HUES64 (cell line): ENCODE results near the gene KRTAP2-2.
"Not testable (repeated sequence)": the region's sequence is repeated elsewhere in the genome, so short reads cannot be mapped to it uniquely, and the experiment has no call there.

ENCODE experiments used
- H3K27ac ChIP-seq: 2 replicates; pipeline ENCODE4 v1.7.0; 2013; ENCODE audit warnings: low read depth, low read length, inconsistent platforms
- H3K27me3 ChIP-seq: 2 replicates; pipeline ENCODE4 v1.6.1; 2013; ENCODE audit warnings: mild to moderate bottlenecking, low read length; ENCODE audit not compliant: insufficient read depth
- H3K36me3 ChIP-seq: 2 replicates; pipeline ENCODE4 v1.6.1; 2013; ENCODE audit warnings: mild to moderate bottlenecking, low read length; ENCODE audit not compliant: insufficient read depth
- H3K4me1 ChIP-seq: 2 replicates; pipeline ENCODE4 v1.6.1; 2013; ENCODE audit warnings: mild to moderate bottlenecking, low read length, moderate library complexity; ENCODE audit not compliant: insufficient read depth
- H3K4me3 ChIP-seq: 2 replicates; pipeline ENCODE4 v1.5.1; 2013; ENCODE audit warnings: mild to moderate bottlenecking, low read length, moderate library complexity
- H3K9ac ChIP-seq: 2 replicates; pipeline ENCODE4 v1.6.1; 2013; ENCODE audit warnings: mild to moderate bottlenecking, low read depth, low read length
- H3K9me3 ChIP-seq: 2 replicates; pipeline ENCODE4 v1.6.1; 2013; ENCODE audit warnings: low read depth, low read length; ENCODE audit not compliant: insufficient read depth
- WGBS: fragments of 150-250, 120-280 bp; methylation state at CpG from one replicate; pipeline ENCODE4 v1.1.7; 2013; ENCODE audit warnings: missing lambda C conversion rate; 5-methylcytosine and 5-hydroxymethylcytosine counted together

KRTAP2-2 gene

GRCh38 chr17:41083427-41083826, 28.4 kb upstream of the KRTAP2-2 start:
- H3K9ac ChIP-seq, result not testable (repeated sequence)

GRCh38 chr17:41082626-41083025, 27.6 kb upstream of the KRTAP2-2 start:
- H3K9ac ChIP-seq, result no peak overlapping the region
- no peaks in the 10 kb centered on the region for H3K9me3 ChIP-seq
- 90% methylated on average over 4 of the region's 4 CpGs for WGBS
- no peak overlapping the region for H3K27ac ChIP-seq
- no peaks in the 10 kb centered on the region for H3K4me1 ChIP-seq
- no peak overlapping the region for H3K4me3 ChIP-seq
- no peaks in the 10 kb centered on the region for H3K27me3 ChIP-seq
- H3K36me3 ChIP-seq, result no peaks in the 10 kb centered on the region

More at GRCh38 chr17:41083427-41083826, 28.4 kb upstream of the KRTAP2-2 start:
- not testable (repeated sequence) for H3K27me3 ChIP-seq, H3K36me3 ChIP-seq, H3K27ac ChIP-seq, H3K4me3 ChIP-seq, H3K9me3 ChIP-seq, H3K4me1 ChIP-seq
- 80% methylated on average over 2 of the region's 2 CpGs for WGBS

- no peaks in the 10 kb centered on the region for H3K4me1 ChIP-seq
- no peaks in the 10 kb centered on the region for H3K36me3 ChIP-seq
- H3K9me3 ChIP-seq, result no peaks in the 10 kb centered on the region
- no peak overlapping the region for H3K4me3 ChIP-seq
- no peak overlapping the region for H3K27ac ChIP-seq
- H3K9ac ChIP-seq, result no peak overlapping the region
- H3K27me3 ChIP-seq, result no peaks in the 10 kb centered on the region
Observed at GRCh38 chr17:41076788-41077187, 21.8 kb upstream of the KRTAP2-2 start.

- WGBS, result 92% methylated on average over 2 of the region's 2 CpGs
- Histone ChIP-seq H3K9ac (no peak overlapping the region), H3K4me3 (no peak overlapping the region), H3K9me3 (no peaks in the 10 kb centered on the region), H3K27ac (no peak overlapping the region), H3K36me3 (no peaks in the 10 kb centered on the region), H3K4me1 (no peaks in the 10 kb centered on the region), H3K27me3 (no peaks in the 10 kb centered on the region)
Observed at GRCh38 chr17:41073676-41074075, 18.6 kb upstream of the KRTAP2-2 start.

GRCh38 chr17:41071606-41072360, 16.8 kb upstream of the KRTAP2-2 start:
- H3K27ac ChIP-seq, result no peak overlapping the region
- no peaks in the 10 kb centered on the region for H3K36me3 ChIP-seq
- H3K4me1 ChIP-seq, result no peaks in the 10 kb centered on the region
- WGBS, result 94% methylated on average over 5 of the region's 5 CpGs
- no peak overlapping the region for H3K4me3 ChIP-seq
- no peaks in the 10 kb centered on the region for H3K9me3 ChIP-seq
- H3K9ac ChIP-seq, result no peak overlapping the region
- H3K27me3 ChIP-seq, result no peaks in the 10 kb centered on the region

GRCh38 chr17:41069031-41069430, 14.0 kb upstream of the KRTAP2-2 start:
- WGBS, result 95% methylated on average over 3 of the region's 3 CpGs

GRCh38 chr17:41067281-41067680, 12.3 kb upstream of the KRTAP2-2 start:
- Histone ChIP-seq H3K4me3 (no peak overlapping the region), H3K9me3 (no peaks in the 10 kb centered on the region), H3K27me3 (no peaks in the 10 kb centered on the region), H3K36me3 (no peaks in the 10 kb centered on the region), H3K27ac (no peak overlapping the region), H3K4me1 (no peaks in the 10 kb centered on the region), H3K9ac (no peak overlapping the region)

More at GRCh38 chr17:41069031-41069430, 14.0 kb upstream of the KRTAP2-2 start:
- H3K27ac ChIP-seq, result no peak overlapping the region
- no peaks in the 10 kb centered on the region for H3K36me3 ChIP-seq
- H3K9me3 ChIP-seq, result no peaks in the 10 kb centered on the region
- H3K4me3 ChIP-seq, result no peak overlapping the region
- no peaks in the 10 kb centered on the region for H3K4me1 ChIP-seq
- no peaks in the 10 kb centered on the region for H3K27me3 ChIP-seq
- H3K9ac ChIP-seq, result no peak overlapping the region

- no peak within 1 kb of the TSS for H3K9ac ChIP-seq
- H3K36me3 ChIP-seq, result no peaks in the 10 kb centered on the region
- no peak within 1 kb of the TSS for H3K4me3 ChIP-seq
Observed at GRCh38 chr17:41065829-41066624, 11.0 kb upstream of the KRTAP2-2 start, which contains the start of gene KRTAP2-4. KRTAP2-4 (minus strand) TSS chr17:41065879; CDS start chr17:41065845, 34 bp downstream.

GRCh38 chr17:41065016-41065689, 10.1 kb upstream of the KRTAP2-2 start:
- WGBS, result 97% methylated on average over 3 of the region's 16 CpGs
- not testable (repeated sequence) for H3K27ac ChIP-seq, H3K27me3 ChIP-seq, H3K4me1 ChIP-seq, H3K9ac ChIP-seq, H3K4me3 ChIP-seq, H3K9me3 ChIP-seq, H3K36me3 ChIP-seq

More at GRCh38 chr17:41065829-41066624, 11.0 kb upstream of the KRTAP2-2 start, which contains the start of gene KRTAP2-4:
- no peaks in the 10 kb centered on the region for H3K9me3 ChIP-seq
- 93% methylated on average over 6 of the region's 6 CpGs for WGBS
- no peaks in the 10 kb centered on the region for H3K4me1 ChIP-seq
- no peaks in the 10 kb centered on the region for H3K27me3 ChIP-seq
- no peak within 1 kb of the TSS for H3K27ac ChIP-seq

- Histone ChIP-seq H3K9me3 (no peaks in the 10 kb centered on the region), H3K4me3 (no peak overlapping the region), H3K9ac (no peak overlapping the region), H3K27ac (no peak overlapping the region), H3K27me3 (no peaks in the 10 kb centered on the region), H3K4me1 (peaks cover 3% of the 10 kb centered on the region; the same call in 1 of the 2 replicates), H3K36me3 (no peaks in the 10 kb centered on the region)
- WGBS, result no CpG with 5 or more reads among the region's 1 CpG
Observed at GRCh38 chr17:41064301-41064700, 9.3 kb upstream of the KRTAP2-2 start.

GRCh38 chr17:41063449-41063848, 8.4 kb upstream of the KRTAP2-2 start:
- Histone ChIP-seq H3K36me3 (no peaks in the 10 kb centered on the region), H3K27me3 (no peaks in the 10 kb centered on the region), H3K9me3 (no peaks in the 10 kb centered on the region), H3K4me1 (peaks cover 7% of the 10 kb centered on the region; the same call in 1 of the 2 replicates), H3K9ac (no peak overlapping the region), H3K4me3 (no peak overlapping the region), H3K27ac (no peak overlapping the region)
- 97% methylated on average over 2 of the region's 4 CpGs for WGBS
